ENCODE results near the gene SLC6A3.

Gene SLC6A3

DNA sequence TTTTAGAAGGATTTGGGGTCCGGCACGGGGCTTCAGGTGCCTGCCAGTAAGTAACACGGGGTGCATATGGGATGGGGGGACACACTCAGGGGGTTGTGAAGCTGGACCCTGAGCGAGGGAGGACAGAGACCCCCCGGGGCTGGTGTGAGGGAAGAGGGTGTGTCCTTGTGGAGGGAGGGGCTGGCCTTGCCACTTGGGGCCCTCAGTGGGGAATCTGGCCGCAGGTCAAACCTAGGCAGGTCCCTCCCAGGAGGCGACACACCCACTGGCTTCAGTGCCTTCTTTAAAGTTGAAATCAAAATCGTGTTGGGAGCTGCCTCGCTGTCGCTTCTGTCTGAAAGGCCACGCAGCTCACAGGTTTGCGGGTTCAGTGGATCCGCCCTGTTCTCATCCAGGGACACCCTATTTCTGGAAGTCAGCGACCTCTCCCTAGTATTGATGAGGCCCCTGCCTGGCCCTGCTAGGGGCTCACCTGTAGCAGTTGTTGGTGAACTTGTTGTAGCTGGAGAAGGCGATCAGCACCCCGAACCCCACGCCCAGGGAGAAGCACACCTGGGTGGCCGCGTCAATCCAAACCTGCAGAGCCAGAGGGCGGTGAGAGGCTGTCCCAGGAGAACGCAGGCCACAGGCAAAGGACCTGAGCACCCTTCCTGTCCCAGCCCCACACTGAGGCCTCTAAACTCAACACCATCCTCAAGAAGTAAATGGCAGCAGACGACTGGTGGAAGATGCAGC, 29.4 kb downstream of the SLC6A3 start:
- no peak for DNase-seq (ENCODE audit: low read depth)
- TF ChIP-seq, protein P1, sequence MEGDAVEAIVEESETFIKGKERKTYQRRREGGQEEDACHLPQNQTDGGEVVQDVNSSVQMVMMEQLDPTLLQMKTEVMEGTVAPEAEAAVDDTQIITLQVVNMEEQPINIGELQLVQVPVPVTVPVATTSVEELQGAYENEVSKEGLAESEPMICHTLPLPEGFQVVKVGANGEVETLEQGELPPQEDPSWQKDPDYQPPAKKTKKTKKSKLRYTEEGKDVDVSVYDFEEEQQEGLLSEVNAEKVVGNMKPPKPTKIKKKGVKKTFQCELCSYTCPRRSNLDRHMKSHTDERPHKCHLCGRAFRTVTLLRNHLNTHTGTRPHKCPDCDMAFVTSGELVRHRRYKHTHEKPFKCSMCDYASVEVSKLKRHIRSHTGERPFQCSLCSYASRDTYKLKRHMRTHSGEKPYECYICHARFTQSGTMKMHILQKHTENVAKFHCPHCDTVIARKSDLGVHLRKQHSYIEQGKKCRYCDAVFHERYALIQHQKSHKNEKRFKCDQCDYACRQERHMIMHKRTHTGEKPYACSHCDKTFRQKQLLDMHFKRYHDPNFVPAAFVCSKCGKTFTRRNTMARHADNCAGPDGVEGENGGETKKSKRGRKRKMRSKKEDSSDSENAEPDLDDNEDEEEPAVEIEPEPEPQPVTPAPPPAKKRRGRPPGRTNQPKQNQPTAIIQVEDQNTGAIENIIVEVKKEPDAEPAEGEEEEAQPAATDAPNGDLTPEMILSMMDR (IDR thresholded peaks at IDR 0.05; ENCODE audit: control insufficient read depth, extremely low read depth, insufficient read depth), result no peak
- H3K4me3 ChIP-seq (ENCODE audit: low read depth, low read length), result no peak overlapping the region

DNA sequence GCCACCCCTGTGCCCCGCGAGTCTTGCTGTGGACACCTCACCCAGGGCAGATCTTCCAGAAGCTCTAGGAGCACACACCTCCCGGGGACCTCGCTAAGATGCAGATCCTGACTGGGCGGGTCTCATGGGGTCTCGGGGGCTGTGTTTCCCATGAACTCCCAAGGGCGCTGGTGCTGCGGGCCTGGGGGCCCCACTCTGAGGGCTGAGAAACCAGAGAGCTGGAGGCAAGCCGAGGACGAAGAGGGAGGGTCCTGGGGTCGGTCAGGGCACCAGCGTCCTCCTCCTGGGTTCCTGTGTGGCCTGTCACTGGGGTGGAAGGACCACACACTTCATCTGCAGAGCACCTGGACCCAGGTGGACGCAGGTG, 30.2 kb downstream of the SLC6A3 start:
- no peak for DNase-seq (ENCODE audit: low read depth)
- no peak overlapping the region for H3K4me3 ChIP-seq (ENCODE audit: low read depth, low read length)
- TF ChIP-seq, protein P1 (IDR thresholded peaks at IDR 0.05; ENCODE audit: control insufficient read depth, extremely low read depth, insufficient read depth), result no peak

DNA sequence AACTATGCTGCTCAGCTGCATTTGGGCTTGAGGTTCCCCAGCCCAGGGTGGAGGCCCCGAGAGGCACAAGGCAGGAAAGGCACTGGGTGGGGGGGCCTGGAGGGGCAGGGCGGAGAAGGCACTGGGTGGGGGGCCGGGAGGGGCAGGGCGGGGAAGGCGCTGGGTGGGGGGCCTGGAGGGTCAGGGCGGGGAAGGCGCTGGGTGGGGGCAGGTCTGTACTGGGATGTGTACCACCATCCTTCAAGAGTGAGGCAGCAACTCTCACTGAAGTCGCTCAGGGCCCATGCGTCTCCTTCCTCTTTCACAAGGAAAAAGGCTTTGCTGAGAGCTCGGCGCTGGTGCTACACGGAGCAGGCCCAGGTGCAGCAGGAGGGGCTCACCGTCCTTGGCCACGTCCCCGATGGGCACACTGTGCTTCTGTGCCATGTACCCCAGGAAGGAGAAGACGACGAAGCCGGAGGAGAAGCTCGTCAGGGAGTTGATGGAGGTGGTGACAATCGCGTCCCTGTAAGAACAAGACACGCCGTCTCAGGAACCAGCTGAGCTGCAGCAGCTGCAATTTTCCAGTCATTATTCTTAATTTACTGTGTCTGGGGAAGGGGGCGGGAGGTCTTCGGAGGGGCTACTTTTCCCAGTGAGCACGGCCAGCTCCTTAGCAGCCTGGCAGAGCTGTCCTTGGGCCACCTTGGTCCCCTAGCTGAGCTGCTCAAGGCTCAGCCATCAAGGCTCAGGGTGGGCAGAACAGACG, 30.8 kb downstream of the SLC6A3 start:
- no peak for DNase-seq (ENCODE audit: low read depth)
- no peak overlapping the region for H3K4me3 ChIP-seq (ENCODE audit: low read depth, low read length)
- TF ChIP-seq, protein P1 (IDR thresholded peaks at IDR 0.05; ENCODE audit: control insufficient read depth, extremely low read depth, insufficient read depth), result no peak

DNA sequence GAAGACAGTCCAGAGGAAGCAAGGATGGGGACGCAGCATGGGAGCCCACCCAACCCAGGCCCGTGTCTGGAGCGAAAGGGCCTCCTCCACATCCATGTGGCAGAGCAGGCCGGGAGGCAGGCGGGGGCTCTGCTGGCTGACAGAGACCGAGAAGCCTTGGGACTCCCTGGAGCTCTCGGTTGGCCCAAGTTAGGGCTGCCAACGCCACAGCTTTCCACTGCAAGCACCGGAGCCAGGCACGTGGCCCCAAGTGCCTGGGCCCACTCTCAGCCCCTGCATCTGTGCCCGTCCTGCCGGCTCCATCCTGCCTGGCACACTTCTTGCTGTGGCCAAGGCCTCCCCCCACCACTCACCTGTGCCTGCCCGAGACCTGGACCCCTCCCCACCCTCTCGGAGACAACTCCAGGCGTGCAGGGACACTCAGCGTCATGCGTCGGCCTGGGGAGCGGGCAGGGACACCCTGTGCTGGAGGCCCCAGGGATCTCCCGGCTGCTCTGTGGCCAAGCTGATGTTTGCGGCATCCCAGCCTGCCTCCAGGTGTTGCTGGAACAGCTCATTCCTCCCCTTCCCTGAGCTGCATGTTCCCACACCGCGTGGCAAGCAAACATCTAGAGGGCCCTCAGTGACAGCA, 31.5 kb downstream of the SLC6A3 start:
- DNase-seq (ENCODE audit: low read depth), result no peak
- H3K4me3 ChIP-seq (ENCODE audit: low read depth, low read length), result no peak overlapping the region
- TF ChIP-seq, protein P1 (IDR thresholded peaks at IDR 0.05; ENCODE audit: control insufficient read depth, extremely low read depth, insufficient read depth), result no peak

DNA sequence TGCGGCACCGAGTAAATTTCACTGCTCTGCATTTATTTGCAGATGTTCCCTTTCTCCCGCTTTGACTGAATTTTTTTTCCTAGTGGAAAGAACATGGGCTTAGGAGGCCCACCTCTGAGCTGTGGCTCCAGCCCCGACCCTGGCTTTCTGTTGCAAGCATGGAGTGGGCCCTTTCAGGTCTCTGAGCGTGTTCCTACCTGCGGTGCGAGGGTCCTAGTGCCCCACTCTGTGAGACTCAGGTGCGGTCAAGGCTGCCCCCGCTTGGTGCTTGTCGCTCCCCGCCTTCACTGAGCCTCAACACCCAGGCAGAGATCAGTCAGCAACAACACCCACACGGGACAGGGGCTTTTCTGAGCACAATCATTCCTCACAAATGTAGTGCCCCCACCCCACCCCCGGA, 32.0 kb downstream of the SLC6A3 start:
- H3K4me3 ChIP-seq (ENCODE audit: low read depth, low read length), result no peak overlapping the region
- TF ChIP-seq, protein P1 (IDR thresholded peaks at IDR 0.05; ENCODE audit: control insufficient read depth, extremely low read depth, insufficient read depth), result no peak
- no peak for DNase-seq (ENCODE audit: low read depth)

DNA sequence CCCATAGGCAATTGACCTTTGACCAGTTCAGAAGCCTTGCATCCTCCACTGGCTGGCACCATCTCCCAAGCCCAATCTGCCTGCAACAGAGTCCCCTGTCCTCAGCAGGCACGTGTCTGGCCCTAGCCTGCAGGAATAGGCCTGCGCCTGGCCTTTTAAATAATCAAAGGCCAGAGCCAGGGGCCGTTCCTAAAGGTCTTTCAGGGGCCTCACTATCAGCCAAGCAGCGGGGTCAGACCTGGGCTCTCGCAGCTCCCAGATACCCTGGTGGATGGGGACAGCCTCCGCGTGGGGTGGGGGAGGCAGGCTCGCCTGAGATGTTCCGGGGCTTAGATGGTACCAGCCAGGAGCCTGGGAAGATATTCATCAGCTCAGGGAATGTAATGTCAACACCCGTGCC, 32.6 kb downstream of the SLC6A3 start:
- no peak for DNase-seq (ENCODE audit: low read depth)
- H3K4me3 ChIP-seq (ENCODE audit: low read depth, low read length), result no peak overlapping the region
- TF ChIP-seq, protein P1 (IDR thresholded peaks at IDR 0.05; ENCODE audit: control insufficient read depth, extremely low read depth, insufficient read depth), result no peak
